Measurements from ENCODE around the gene TEX261.
"Not testable (repeated sequence)": the region's sequence is repeated elsewhere in the genome, so short reads cannot be mapped to it uniquely, and the experiment has no call there.

Gene TEX261

GRCh38 chr2:70999362-70999761 is 4.7 kb upstream of the TEX261 start:
- no peak for DNase-seq

DNA sequence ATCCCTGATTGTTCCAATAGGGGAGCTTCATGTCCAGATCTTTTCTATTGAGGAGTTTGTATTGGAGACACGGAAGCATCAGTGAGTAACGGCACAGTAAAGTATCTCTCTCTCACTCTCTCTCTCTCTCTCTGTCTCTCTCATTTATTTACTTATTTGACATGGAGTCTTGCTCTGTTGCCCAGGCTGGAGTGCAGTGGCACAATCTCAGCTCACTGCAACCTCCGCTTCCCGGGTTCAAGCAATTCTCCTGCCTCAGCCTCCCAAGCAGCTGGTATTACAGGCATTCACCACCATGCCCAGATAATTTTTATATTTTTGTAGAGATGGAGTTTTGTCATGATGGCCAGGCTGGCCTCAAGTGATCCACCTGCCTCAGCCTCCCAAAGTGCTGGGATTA is 4.2 kb upstream of the TEX261 start:
- DNase-seq: not testable (repeated sequence)

DNA sequence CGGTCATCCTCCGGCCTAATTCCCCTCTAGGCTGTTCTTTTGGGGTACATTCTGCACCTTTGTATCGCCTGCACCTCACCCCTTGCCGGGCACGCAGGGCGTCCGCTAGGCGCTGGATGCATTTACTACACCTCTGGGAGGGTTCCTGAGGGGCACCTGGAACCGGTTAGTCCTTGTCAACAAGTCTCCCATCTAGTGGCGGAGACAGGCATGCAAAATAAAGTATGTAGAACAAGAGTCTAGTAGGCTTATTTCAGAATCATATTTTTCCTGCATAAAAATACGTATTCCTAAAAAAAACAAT is 705 bp upstream of the TEX261 start:
- no peak for DNase-seq

DNA sequence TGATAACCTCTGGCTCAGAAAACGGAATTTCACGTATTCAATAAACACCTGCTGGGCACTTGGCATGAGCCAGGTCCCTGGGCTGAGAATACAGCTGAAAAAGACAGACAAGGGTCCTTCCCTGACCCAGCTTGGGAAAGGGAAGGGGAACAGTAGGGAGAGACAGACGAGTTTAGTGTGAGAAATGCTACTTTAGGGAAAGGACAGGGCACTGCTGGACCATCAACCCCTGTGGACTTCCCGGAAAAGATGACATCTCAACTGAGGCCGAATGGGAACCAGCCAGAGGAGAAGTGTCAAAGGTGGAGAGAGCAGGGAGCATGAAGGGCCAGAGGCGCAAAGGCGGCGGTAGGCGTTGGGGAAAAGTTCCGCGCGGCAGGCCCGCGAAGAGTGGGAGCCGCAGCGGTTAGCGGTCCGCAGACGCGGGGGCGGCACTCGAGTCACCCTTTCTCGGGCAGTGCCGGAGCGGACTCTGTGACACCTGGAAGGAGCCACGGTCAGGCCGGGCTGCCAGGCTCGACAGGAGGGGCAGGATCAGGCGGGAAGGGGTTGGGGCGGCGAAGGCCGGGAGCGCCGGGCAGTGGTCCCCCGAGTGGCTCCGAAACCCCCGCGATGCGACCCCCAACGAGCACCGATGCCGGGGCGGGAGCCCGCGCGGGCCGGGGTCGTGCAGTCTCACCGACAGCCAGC is 519 bp downstream of the TEX261 start:
- DNase-seq: no peak

DNA sequence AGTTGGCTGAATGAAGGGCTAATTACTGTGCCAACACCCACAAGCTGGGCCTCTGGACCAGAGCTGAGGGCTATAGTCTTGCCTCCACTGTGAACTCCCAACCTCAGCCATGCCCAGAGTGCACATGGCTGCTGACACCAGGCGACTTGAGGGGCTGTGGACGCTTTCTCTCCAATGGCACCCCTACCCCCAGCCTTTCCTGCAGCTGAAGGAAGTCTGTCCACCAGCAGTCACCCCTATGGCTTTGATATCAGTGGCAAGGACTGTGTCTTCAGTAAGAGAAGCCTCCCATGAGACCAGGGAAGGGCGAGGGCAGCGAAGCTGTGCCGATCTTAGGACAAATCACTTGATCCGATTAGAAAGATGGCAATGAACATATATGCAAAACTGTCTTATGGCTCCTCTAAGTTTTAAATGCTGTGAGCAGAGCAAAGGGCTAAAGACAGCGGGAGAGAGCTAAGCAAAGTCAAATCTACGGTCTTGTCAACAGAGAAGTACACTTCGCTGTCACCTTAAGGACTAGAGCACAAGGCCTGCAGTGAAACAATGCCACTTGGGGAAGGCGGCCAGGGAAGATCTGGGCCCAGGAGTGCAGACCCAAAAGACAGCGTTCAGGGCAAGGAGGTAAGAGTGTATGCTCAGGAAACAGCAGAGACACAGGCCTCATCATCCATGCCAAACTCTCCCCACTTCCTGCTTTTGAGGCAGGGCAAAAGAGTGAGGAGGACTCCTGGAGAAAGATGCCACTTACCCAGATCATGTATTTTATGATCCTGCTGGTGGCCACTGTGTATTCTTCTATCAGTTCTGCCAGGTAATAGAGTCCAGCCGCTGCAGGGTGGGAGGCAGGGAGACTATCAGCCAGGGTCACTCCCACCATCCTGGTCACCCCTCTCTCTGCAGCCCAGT is 1.5 kb downstream of the TEX261 start:
- DNase-seq: no peak

- no peak for DNase-seq
Measured at GRCh38 chr2:70991742-70992141, 2.9 kb downstream of the TEX261 start.

GRCh38 chr2:70991142-70991541 is 3.5 kb downstream of the TEX261 start:
- DNase-seq: no peak

- DNase-seq: no peak
Measured at GRCh38 chr2:70990216-70990615, 4.5 kb downstream of the TEX261 start.

- no peak for DNase-seq
Measured at GRCh38 chr2:70988726-70989648, 5.7 kb downstream of the TEX261 start.

DNA sequence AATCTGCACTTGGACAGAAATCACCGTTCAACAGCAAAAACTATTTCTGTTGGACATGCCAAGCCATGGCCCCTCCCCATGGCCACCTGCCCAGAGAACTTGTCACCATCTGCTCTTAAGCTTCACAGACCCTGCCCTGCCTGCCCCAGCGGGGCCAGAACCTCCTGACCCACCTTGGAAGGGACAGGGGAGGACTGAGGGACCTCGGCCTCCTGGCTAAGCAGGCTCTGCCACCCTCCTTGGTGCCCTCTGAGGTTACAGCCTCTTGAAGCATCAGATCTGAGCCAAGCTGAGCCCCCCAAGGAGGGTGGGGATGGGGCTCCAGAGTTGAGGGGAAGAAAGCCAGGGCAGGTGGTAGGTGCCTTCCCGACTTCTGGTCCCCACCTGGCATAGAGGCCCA is 6.5 kb downstream of the TEX261 start:
- no peak for DNase-seq

DNA sequence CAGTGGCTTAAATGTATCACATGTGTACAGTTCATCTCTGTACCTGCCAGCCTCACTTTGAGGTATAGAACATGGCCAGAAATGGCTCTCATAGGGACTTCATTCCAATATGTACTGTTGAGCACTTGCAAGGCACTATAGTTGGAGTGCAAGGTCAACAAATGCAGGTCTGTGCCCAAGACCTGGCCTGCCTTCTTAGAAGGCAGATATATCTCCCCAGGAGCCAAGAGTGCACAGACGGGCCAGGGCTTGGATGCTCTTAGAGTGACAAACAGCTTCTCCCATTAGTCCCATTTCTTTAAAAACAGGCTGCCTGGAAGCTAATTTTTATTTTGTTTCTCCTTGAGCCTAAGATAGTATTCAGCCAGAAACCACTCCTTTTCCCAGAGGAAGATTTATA is 7.3 kb downstream of the TEX261 start:
- DNase-seq: no peak

DNA sequence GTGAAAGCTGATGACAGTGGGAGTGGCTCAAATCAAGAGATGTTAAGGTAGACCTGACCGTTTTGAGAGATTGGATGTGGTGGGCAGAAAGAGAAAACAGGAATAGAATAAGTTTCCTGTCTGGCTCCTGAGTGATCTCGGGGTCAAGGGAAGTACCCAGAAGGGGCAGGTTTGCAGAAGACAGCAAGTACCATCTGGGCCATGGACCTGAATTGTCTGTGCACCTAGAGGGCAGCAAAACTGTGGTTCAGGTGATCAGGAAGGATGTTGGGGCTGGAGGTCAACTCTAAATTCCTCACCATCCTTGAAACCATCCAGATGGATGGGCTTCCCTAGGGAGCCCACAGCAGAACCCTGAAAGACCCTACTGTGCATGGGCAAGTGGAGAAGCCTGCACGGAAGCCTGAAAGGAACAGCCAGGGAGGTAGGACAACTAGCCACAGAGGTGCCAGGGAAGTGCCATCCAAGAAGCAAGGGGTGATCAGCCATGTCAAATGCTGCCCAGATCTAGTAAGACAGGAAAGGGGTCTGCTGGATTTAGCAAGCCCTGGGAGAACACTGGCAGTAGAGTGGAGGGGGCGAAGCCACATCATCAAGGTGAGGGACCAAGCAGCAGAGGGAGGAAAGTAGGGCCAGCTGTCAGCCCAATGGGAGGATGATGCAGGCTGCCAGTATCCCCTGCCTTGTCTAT is 8.0 kb downstream of the TEX261 start:
- no peak for DNase-seq

DNA sequence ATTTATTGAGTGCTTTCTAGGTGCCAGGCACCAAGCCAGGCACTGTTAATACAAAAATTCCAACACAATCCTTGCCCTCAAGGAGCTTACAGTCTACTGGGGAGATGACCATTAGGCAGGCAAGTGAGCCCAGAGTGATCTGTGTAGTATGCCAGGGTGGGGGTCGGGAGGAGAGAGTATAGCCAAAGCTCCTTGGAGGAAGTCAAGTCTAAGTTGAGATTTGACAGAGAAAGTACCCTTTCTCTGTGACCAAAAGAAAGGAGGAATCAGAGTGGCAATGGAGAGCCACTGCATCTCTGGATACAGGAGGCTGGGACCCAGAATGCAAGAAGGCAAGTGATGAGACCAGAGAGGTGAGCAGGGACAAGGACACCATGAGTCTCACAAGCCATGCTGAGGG is 8.7 kb downstream of the TEX261 start:
- DNase-seq: no peak

DNA sequence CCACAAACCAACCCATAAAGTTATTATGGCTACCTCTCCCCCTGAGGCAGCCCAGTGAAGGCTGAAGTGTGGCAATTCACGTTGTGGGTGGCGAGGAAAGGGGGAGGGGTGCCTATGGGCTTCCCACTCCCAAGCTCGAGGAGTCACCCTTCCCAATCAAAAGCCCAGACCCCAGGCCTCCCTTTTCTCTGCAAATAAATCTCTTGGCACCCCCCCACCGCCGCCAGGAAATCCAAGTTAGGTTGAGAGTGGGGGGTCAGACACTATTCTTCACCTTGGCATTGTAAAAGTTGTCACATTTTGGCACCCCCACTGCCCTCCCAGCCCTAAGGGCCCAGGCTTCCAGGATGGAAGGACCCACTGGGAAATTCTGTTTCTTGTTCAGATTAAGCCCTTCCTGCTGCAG is 9.4 kb downstream of the TEX261 start:
- no peak for DNase-seq

DNA sequence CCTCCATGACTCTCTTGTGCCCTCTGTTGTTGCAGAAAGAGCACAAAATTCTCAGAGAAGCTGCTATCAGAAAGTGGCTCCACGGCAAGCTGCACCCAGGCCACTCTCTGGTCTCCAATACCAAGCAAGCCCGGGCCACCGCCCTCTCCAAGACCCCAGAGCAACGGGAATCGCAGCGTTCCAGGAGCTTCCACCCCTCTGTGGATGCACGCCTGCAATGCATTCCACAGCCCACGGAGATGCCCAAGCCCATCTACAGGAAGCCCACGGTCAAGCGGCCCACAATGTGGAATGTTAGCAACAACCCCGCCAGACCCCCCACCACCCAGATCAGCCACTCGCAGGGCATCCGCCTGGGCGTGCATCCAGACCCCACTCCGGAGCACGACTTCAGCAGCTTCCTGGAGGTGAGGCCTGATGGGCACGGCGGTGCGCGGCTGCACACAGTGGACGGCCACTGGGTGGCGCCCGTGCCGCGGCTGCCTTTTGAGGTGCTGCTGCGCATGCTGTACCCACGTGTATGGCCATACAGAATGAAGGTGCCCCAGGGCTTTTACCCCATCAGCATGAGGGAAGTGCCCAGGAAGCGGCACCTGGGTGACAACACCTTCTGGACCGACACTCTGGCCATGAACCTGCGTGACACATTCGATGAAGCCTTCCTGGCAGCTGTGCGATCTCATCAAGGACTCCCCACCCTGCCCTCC is 9.9 kb downstream of the TEX261 start:
- no peak for DNase-seq

- DNase-seq: no peak
Measured at GRCh38 chr2:70984228-70984575, 10.5 kb downstream of the TEX261 start.

DNA sequence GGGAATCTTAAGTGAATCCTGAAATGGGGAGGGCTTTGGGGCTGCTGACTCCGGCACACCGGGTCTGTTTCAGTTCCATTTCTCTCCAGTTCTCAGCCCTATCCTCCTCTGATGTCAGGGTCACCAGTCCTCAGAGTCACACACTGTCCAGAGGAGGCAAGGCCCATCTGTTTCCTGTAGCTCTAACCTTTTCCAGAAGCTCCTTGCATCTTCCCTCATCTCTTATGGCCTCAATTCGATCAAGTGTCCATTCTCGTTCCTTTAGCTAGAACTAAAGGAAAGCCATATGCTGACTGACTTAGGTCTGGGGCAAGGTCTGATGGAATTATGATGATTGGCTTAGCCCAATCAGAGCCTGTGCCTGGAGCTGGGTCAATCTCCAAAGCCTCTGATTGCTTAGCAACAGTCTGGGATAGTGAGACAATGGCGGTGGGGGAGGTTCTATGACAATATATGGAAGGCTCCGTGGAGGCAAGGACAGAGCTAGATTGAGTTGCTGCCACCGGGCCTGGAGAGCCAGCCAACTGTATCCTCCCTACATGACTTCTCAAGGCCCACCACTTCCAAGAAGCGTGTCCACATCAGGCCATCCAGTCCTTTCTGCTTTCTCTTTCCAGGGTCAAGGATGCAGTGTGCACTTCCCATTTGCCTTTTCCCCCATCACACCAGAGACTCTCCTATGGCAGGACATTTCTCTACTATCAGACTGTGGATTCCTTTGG is 11.0 kb downstream of the TEX261 start:
- no peak for DNase-seq

- no peak for DNase-seq
Measured at GRCh38 chr2:70982971-70983370, 11.7 kb downstream of the TEX261 start.

- no peak for DNase-seq
Measured at GRCh38 chr2:70981866-70982810, 12.5 kb downstream of the TEX261 start.

- no peak for DNase-seq
Measured at GRCh38 chr2:70981421-70981820, 13.3 kb downstream of the TEX261 start.
